Measurements from ENCODE around the gene TAGLN2.

TAGLN2 gene

GRCh38 chr1:159949123-159949522, 23.8 kb upstream of the TAGLN2 start:
- DNase-seq (ENCODE audit: low read depth) = no peak

GRCh38 chr1:159947942-159948341, 22.6 kb upstream of the TAGLN2 start:
- no peak for DNase-seq (ENCODE audit: low read depth)

- DNase-seq (ENCODE audit: low read depth) = no peak
Observed at GRCh38 chr1:159946242-159947187, 21.2 kb upstream of the TAGLN2 start.

GRCh38 chr1:159945483-159946241, 20.4 kb upstream of the TAGLN2 start, which contains the start of gene IGSF9:
IGSF9 (minus strand) TSS chr1:159945613; CDS start chr1:159943454, 2,159 bp downstream.
- no peak for DNase-seq (ENCODE audit: low read depth)

GRCh38 chr1:159944623-159945455, 19.5 kb upstream of the TAGLN2 start:
- DNase-seq (ENCODE audit: low read depth) = no peak

GRCh38 chr1:159943908-159944622, 18.8 kb upstream of the TAGLN2 start:
- no peak for DNase-seq (ENCODE audit: low read depth)

- DNase-seq (ENCODE audit: low read depth) = no peak
Observed at GRCh38 chr1:159943278-159943640, 18.0 kb upstream of the TAGLN2 start.

- DNase-seq (ENCODE audit: low read depth) = no peak
Observed at GRCh38 chr1:159942632-159943277, 17.4 kb upstream of the TAGLN2 start.

GRCh38 chr1:159941591-159942560, 16.6 kb upstream of the TAGLN2 start:
- DNase-seq (ENCODE audit: low read depth) = no peak

GRCh38 chr1:159941141-159941540, 15.8 kb upstream of the TAGLN2 start:
- DNase-seq (ENCODE audit: low read depth) = no peak

- DNase-seq (ENCODE audit: low read depth) = no peak
Observed at GRCh38 chr1:159940006-159940620, 14.8 kb upstream of the TAGLN2 start.

- no peak for DNase-seq (ENCODE audit: low read depth)
Observed at GRCh38 chr1:159939678-159940002, 14.3 kb upstream of the TAGLN2 start.

GRCh38 chr1:159938905-159939677, 13.8 kb upstream of the TAGLN2 start:
- no peak for DNase-seq (ENCODE audit: low read depth)

- no peak for DNase-seq (ENCODE audit: low read depth)
Observed at GRCh38 chr1:159938211-159938852, 13.0 kb upstream of the TAGLN2 start.

GRCh38 chr1:159937054-159937750, 11.9 kb upstream of the TAGLN2 start:
- DNase-seq (ENCODE audit: low read depth) = no peak

GRCh38 chr1:159936273-159936904, 11.1 kb upstream of the TAGLN2 start:
- DNase-seq (ENCODE audit: low read depth) = no peak

GRCh38 chr1:159935719-159936272, 10.5 kb upstream of the TAGLN2 start:
- DNase-seq (ENCODE audit: low read depth) = no peak

All from GM04504 (cell line).